HCT116 (cell line): Measurements from ENCODE around the gene HLCS. TPM values are rescaled to one million over a fixed set of nuclear protein-coding genes. Genes with fewer than 3 reads are reported as not detected.

ENCODE experiments used
- ATAC-seq: fragments of 200-7000 bp; cut with Tn5 transposase; 2 replicates; pipeline ENCODE4 v1.9.1; 2020; ENCODE audit warnings: mild to moderate bottlenecking, moderate library complexity
- BruUV-seq: library from RNA; stranded (reverse); fragments of 400-500 nt; replicated peaks from 2 replicates; lab custom pipeline; 2021; lab: Mats Ljungman, UMichigan
- CTCF ChIA-PET: fragments of 300-600 bp; sonication (Branson Sonifier 250); formaldehyde crosslinking; loops from one replicate; lab custom pipeline; 2021; ENCODE audit warnings: antibody characterized with exemption; lab: Charles Lee
- POLR2A ChIA-PET: fragments of 300-600, 350-600 bp; sonication (Branson Sonifier 250); formaldehyde crosslinking; loops from one replicate; lab custom pipeline; 2021; ENCODE audit warnings: antibody characterized with exemption; lab: Charles Lee
- RAD21 ChIA-PET, 2 experiments: fragments of 300-600 bp; sonication (Branson Sonifier 250); formaldehyde crosslinking; loops; one replicate each; lab custom pipeline; 2023; ENCODE audit warnings: low total read pairs in 2 of 2; ENCODE audit not compliant: uncharacterized antibody in 2 of 2, unreplicated experiment in 2 of 2, low non-redundant PET in 1 of 2; lab: Charles Lee
- DNase-seq: peaks from one replicate; pipeline ENCODE4 v3.0.0-alpha.2; 2010; ENCODE audit warnings: low read depth, low spot score
- H2AFZ ChIP-seq: fragments of 200-600 bp; shearing (Covaris generic), sonication (generic); 2 replicates; pipeline ENCODE4 v1.6.1; 2017; ENCODE audit warnings: low read depth, mixed run types, mixed read lengths, antibody characterized with exemption, low read length; ENCODE audit not compliant: poor library complexity, severe bottlenecking
- H3K27ac ChIP-seq: 2 replicates; pipeline ENCODE4 v1.5.1; 2012; ENCODE audit warnings: low read depth, low read length
- H3K27me3 ChIP-seq: fragments of 200-600 bp; sonication (generic); 2 replicates; pipeline ENCODE4 v1.6.1; 2016; ENCODE audit warnings: mixed run types, low read length, mixed read lengths; ENCODE audit not compliant: insufficient read depth
- H3K36me3 ChIP-seq, 2 experiments: fragments of 200-500 bp in 1 of 2; fragments of 200-600 bp in 1 of 2; sonication (Bioruptor generic) in 1 of 2; sonication (generic) in 1 of 2; 2 replicates each; pipeline versions ENCODE4 v1.5.1 to v1.6.1; 2014 to 2016; ENCODE audit warnings: low read length in 2 of 2, inconsistent platforms in 1 of 2, mixed read lengths in 1 of 2, mixed run types in 1 of 2; ENCODE audit not compliant: insufficient read depth in 2 of 2, control insufficient read depth in 1 of 2
- H3K4me1 ChIP-seq, 2 experiments: fragments of 200-600 bp in 1 of 2; sonication (generic) in 1 of 2; 2 replicates each; pipeline versions ENCODE4 v1.5.1 to v1.6.1; 2012 to 2017; ENCODE audit warnings: low read length in 2 of 2, inconsistent platforms in 1 of 2, mild to moderate bottlenecking in 1 of 2, mixed read lengths in 1 of 2, mixed run types in 1 of 2, moderate library complexity in 1 of 2; ENCODE audit not compliant: insufficient read depth in 2 of 2, control insufficient read depth in 1 of 2
- H3K4me2 ChIP-seq: fragments of 200-600 bp; sonication (generic); 2 replicates; pipeline ENCODE4 v1.6.1; 2017; ENCODE audit warnings: mixed run types, low read length, mixed read lengths
- H3K4me3 ChIP-seq, 2 experiments: fragments of 200-600 bp in 1 of 2; sonication (generic) in 1 of 2; replicated peaks in 1 of 2; 2 replicates each; pipeline ENCODE4 v1.5.1; 2011 to 2016; ENCODE audit warnings: low read length in 2 of 2, control low read depth in 1 of 2, low read depth in 1 of 2, mild to moderate bottlenecking in 1 of 2, mixed read lengths in 1 of 2, mixed run types in 1 of 2
- H3K79me2 ChIP-seq: fragments of 200-600 bp; sonication (generic); 2 replicates; pipeline ENCODE4 v1.6.1; 2017; ENCODE audit warnings: mild to moderate bottlenecking, mixed run types, low read length, moderate library complexity, mixed read lengths; ENCODE audit not compliant: insufficient read depth
- H3K9ac ChIP-seq: fragments of 200-600 bp; sonication (generic); 2 replicates; pipeline ENCODE4 v1.6.1; 2016; ENCODE audit warnings: low read length, mixed read lengths
- H3K9me2 ChIP-seq: fragments of 200-600 bp; sonication (generic), shearing (Covaris generic); 2 replicates; pipeline ENCODE4 v1.6.1; 2017; ENCODE audit warnings: mixed run types, mild to moderate bottlenecking, moderate library complexity; ENCODE audit not compliant: insufficient read depth
- H3K9me3 ChIP-seq, 2 experiments: fragments of 200-500 bp in 1 of 2; fragments of 200-600 bp in 1 of 2; sonication (Bioruptor generic) in 1 of 2; sonication (generic) in 1 of 2; 2 replicates each; pipeline ENCODE4 v1.6.1; 2014 to 2017; ENCODE audit warnings: low read length in 2 of 2, mixed read lengths in 2 of 2, inconsistent platforms in 1 of 2, low read depth in 1 of 2, mild to moderate bottlenecking in 1 of 2, mixed run types in 1 of 2, moderate library complexity in 1 of 2; ENCODE audit not compliant: control insufficient read depth in 1 of 2, insufficient read depth in 1 of 2
- H4K20me1 ChIP-seq: fragments of 200-600 bp; sonication (generic), shearing (Covaris generic); 2 replicates; pipeline ENCODE4 v1.6.1; 2017; ENCODE audit warnings: mixed run types, mild to moderate bottlenecking, moderate library complexity; ENCODE audit not compliant: insufficient read depth
- ATF3 ChIP-seq: IDR thresholded peaks from 2 replicates; pipeline ENCODE4 v1.6.1; 2012
- EGR1 ChIP-seq: IDR thresholded peaks from 2 replicates; pipeline ENCODE4 v1.6.1; 2012; ENCODE audit warnings: low read depth
- EZH2phosphoT487 ChIP-seq: fragments of 200-600 bp; IDR thresholded peaks from 2 replicates; pipeline ENCODE4 v1.6.1; 2018; ENCODE audit warnings: antibody characterized with exemption, borderline replicate concordance
- FOSL1 ChIP-seq: IDR thresholded peaks from 2 replicates; pipeline ENCODE4 v1.6.1; 2012; ENCODE audit warnings: low read depth
- MAX ChIP-seq: IDR thresholded peaks from 2 replicates; pipeline ENCODE4 v1.6.1; 2012
- POLR2AphosphoS5 ChIP-seq: IDR thresholded peaks from 2 replicates; pipeline ENCODE4 v1.6.1; 2011; ENCODE audit warnings: mild to moderate bottlenecking, low read depth, low read length, moderate library complexity
- REST ChIP-seq: IDR thresholded peaks from 2 replicates; pipeline ENCODE4 v1.6.1; 2012; ENCODE audit warnings: low read depth
- SRF ChIP-seq: IDR thresholded peaks from 2 replicates; pipeline ENCODE4 v1.6.1; 2012; ENCODE audit warnings: low read depth
- TCF7L2 ChIP-seq: IDR thresholded peaks from 2 replicates; pipeline ENCODE4 v1.7.0; 2011; ENCODE audit warnings: borderline replicate concordance, inconsistent platforms; ENCODE audit not compliant: insufficient read depth, insufficient read length; ENCODE audit errors: extremely low read depth
- YY1 ChIP-seq: IDR thresholded peaks from 2 replicates; pipeline ENCODE4 v1.6.1; 2011; ENCODE audit warnings: low read length, low read depth, moderate library complexity, mild to moderate bottlenecking; ENCODE audit not compliant: insufficient replicate concordance; ENCODE audit errors: extremely low read depth
- ZFX ChIP-seq: fragments of 450-650 bp; IDR thresholded peaks from 2 replicates; pipeline ENCODE4 v1.6.1; 2017
- ZNF274 ChIP-seq: fragments of 200-500 bp; sonication (Bioruptor generic); IDR thresholded peaks from 2 replicates; pipeline ENCODE4 v1.6.1; 2014; ENCODE audit warnings: mild to moderate bottlenecking, low read depth, low read length, inconsistent platforms
- intact Hi-C: fragments of 100-400 bp; cut with micrococcal nuclease; formaldehyde crosslinking; loops from 2 replicates; pipeline ENCODE4 v1.10.0; 2022
- total RNA-seq: library from RNA; stranded (reverse); gene quantifications from one replicate; pipeline ENCODE4 v1.2.1, GENCODE V29; 2021; ENCODE audit not compliant: unreplicated experiment

The HLCS gene
- total RNA-seq, 1 experiment from 2014 or later: 18.5 TPM

GRCh38 chr21:36702622-36702968, 263.9 kb downstream of the HLCS start (continued):
- TF ChIP-seq ATF3: no peak
- no peak for TF ChIP-seq ZFX
- TF ChIP-seq EGR1: no peak
- TF ChIP-seq SRF: no peak
- no peak for TF ChIP-seq MAX
- no peak for TF ChIP-seq POLR2AphosphoS5
- no peak for TF ChIP-seq ZNF274
- TF ChIP-seq YY1: no peak
- TF ChIP-seq EZH2phosphoT487: no peak

- DNase-seq: no peak
- BruUV-seq: TSS peak; percentile 25
- CTCF ChIA-PET: interaction anchor here (1.2 kb wide), 1 partner anchor 71 kb away, joined by 4 read pairs; no protein-coding TSS in a partner anchor
- Histone ChIP-seq H3K27ac (peak overlapping the region; percentile 93), H3K79me2 (peaks cover 76% of the 10 kb centered on the region), H3K36me3 (no peaks in the 10 kb centered on the region), H3K27me3 (no peaks in the 10 kb centered on the region), H3K9me3 (no peaks in the 10 kb centered on the region), H3K9me2 (no peaks in the 10 kb centered on the region)
- intact Hi-C loops: no loop called here
- RAD21 ChIA-PET: no interaction called here
- TF ChIP-seq MAX: no peak
- no peak for TF ChIP-seq TCF7L2
- TF ChIP-seq FOSL1: no peak
- TF ChIP-seq YY1: no peak
- no peak for TF ChIP-seq ATF3
- no peak for TF ChIP-seq REST
- TF ChIP-seq, all 23 proteins: peak for 0
- Histone ChIP-seq H3K4me2 (peak overlapping the region; percentile 97), H3K9ac (peak overlapping the region; percentile 73), H3K4me3 (peak overlapping the region; percentile 71 to 75), H4K20me1 (no peaks in the 10 kb centered on the region), H3K4me1 (peaks cover 10 to 24% of the 10 kb centered on the region in 2 experiments), H2AFZ (no peak overlapping the region)
- POLR2A ChIA-PET: no interaction called here
- ATAC-seq: no peak
Observed at GRCh38 chr21:36701756-36702621, 264.5 kb downstream of the HLCS start.
